Liver (tissue), 3 donors: ENCODE measurements around the gene SORL1-AS1.

Source experiments
- ATF3 ChIP-seq: IDR thresholded peaks from 2 replicates; pipeline ENCODE4 v1.6.1; 2016; ENCODE audit warnings: antibody characterized with exemption
- EGR1 ChIP-seq, 2 donors: IDR thresholded peaks; 2 replicates each; pipeline ENCODE4 v1.6.1; 2016 to 2018; ENCODE audit warnings: antibody characterized with exemption in 2 of 2, low read depth in 2 of 2
- FOXA2 ChIP-seq: IDR thresholded peaks from 2 replicates; pipeline ENCODE4 v1.6.1; 2016; ENCODE audit warnings: antibody characterized with exemption
- GABPA ChIP-seq, 2 donors: IDR thresholded peaks in 1 of 2; conservative IDR thresholded peaks in 1 of 2; 2 replicates each; pipeline ENCODE4 v1.6.1; 2016; ENCODE audit warnings: antibody characterized with exemption in 2 of 2, mild to moderate bottlenecking in 1 of 2, moderate library complexity in 1 of 2
- HNF4G ChIP-seq: IDR thresholded peaks from 2 replicates; pipeline ENCODE4 v1.6.1; 2016; ENCODE audit warnings: antibody characterized with exemption
- JUND ChIP-seq, 2 donors: IDR thresholded peaks; 2 replicates each; pipeline ENCODE4 v1.6.1; 2016; ENCODE audit warnings: antibody characterized with exemption in 2 of 2
- RAD21 ChIP-seq, 2 donors: IDR thresholded peaks; 2 replicates each; pipeline ENCODE4 v1.6.1; 2016; ENCODE audit warnings: antibody characterized with exemption in 2 of 2, mild to moderate bottlenecking in 2 of 2
- RXRA ChIP-seq, 2 donors: IDR thresholded peaks; 2 replicates each; pipeline ENCODE4 v1.6.1; 2017 to 2018; ENCODE audit warnings: antibody characterized with exemption in 2 of 2, mild to moderate bottlenecking in 1 of 2
- SP1 ChIP-seq: IDR thresholded peaks from 2 replicates; pipeline ENCODE4 v1.6.1; 2018; ENCODE audit warnings: antibody characterized with exemption, mild to moderate bottlenecking
- TAF1 ChIP-seq: conservative IDR thresholded peaks from 2 replicates; pipeline ENCODE4 v1.6.1; 2016; ENCODE audit warnings: antibody characterized with exemption, mild to moderate bottlenecking
- YY1 ChIP-seq: IDR thresholded peaks from 2 replicates; pipeline ENCODE4 v1.6.1; 2016; ENCODE audit warnings: antibody characterized with exemption, mild to moderate bottlenecking
- ZBTB33 ChIP-seq: IDR thresholded peaks from 2 replicates; pipeline ENCODE4 v1.6.1; 2016; ENCODE audit warnings: antibody characterized with exemption
- TF ChIP-seq, protein P1 (sequence below): IDR thresholded peaks from 2 replicates; pipeline ENCODE4 v1.6.1; 2016; ENCODE audit warnings: antibody characterized with exemption
- TF ChIP-seq, protein P2 (sequence below): fragments of 150-350 bp; IDR thresholded peaks from 2 replicates; pipeline ENCODE4 v1.5.1; 2017; ENCODE audit warnings: improper control_type of control experiment, low read depth, low read length; ENCODE audit not compliant: missing input control
- donor health status: healthy.
- donor health status: healthy.

DNA sequence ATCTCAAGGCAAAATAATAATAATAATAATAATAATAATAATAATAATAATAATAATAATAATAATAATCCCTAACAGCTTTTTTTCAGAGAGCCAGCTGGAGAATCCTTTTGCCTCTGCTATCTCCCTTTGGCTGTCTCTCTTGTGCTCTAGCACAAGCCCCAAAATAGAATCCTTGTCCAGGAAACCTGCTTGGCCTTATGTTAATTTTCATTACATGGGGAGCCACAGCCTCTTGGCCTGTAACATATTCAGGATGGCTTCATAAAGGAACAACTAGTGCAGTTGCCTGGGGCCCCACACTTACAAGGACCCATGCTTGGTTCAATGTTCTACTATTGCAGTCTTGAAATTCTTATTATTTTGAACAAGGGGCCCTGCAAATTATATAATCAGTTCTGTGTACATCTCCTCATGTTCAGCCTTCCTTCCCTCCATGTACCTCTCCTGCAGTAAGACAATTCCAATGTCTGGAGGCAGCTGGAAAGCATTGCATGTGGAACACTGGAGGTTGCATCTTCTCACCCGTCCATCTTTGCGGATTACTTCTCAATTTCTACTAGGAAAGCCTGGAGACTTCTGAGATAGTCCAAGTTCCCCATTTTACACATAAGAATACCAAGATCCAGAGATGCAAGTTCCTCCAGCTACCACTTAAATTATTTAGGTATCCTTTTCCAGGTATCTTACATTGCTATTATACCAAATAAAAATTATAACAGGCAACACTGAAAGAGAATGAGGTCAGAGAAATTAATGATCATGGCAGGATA is 38.4 kb downstream of the SORL1-AS1 start:
- TF ChIP-seq, protein P1, sequence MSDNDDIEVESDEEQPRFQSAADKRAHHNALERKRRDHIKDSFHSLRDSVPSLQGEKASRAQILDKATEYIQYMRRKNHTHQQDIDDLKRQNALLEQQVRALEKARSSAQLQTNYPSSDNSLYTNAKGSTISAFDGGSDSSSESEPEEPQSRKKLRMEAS, result no peak
- TF ChIP-seq, protein P2, sequence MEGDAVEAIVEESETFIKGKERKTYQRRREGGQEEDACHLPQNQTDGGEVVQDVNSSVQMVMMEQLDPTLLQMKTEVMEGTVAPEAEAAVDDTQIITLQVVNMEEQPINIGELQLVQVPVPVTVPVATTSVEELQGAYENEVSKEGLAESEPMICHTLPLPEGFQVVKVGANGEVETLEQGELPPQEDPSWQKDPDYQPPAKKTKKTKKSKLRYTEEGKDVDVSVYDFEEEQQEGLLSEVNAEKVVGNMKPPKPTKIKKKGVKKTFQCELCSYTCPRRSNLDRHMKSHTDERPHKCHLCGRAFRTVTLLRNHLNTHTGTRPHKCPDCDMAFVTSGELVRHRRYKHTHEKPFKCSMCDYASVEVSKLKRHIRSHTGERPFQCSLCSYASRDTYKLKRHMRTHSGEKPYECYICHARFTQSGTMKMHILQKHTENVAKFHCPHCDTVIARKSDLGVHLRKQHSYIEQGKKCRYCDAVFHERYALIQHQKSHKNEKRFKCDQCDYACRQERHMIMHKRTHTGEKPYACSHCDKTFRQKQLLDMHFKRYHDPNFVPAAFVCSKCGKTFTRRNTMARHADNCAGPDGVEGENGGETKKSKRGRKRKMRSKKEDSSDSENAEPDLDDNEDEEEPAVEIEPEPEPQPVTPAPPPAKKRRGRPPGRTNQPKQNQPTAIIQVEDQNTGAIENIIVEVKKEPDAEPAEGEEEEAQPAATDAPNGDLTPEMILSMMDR, result no peak
- TF ChIP-seq SP1 (no peak), RAD21 (IDR thresholded peaks at IDR 0.05) (no peak), GABPA (IDR thresholded peaks at IDR 0.05 in 1 of 2, conservative IDR thresholded peaks at IDR 0.05 in 1 of 2) (no peak), FOXA2 (no peak), ATF3 (no peak), HNF4G (no peak), ZBTB33 (no peak), YY1 (no peak), JUND (IDR thresholded peaks at IDR 0.05) (no peak), TAF1 (no peak), EGR1 (IDR thresholded peaks at IDR 0.05; ENCODE audit: low read depth in 2 of 2) (no peak), RXRA (IDR thresholded peaks at IDR 0.05) (no peak)
